Type B pancreatic cell (in vitro differentiated cells): Measurements from ENCODE around the gene CDC42EP1. TPM values are rescaled to one million over a fixed set of nuclear protein-coding genes. Genes with fewer than 3 reads are reported as not detected.

Experiments used
- DNase-seq: peaks from one replicate; pipeline ENCODE4 v3.0.0; 2021; ENCODE audit warnings: mixed read lengths; ENCODE audit not compliant: unreplicated experiment; ENCODE audit errors: extremely low spot score
- H3K27ac Mint-ChIP-seq: 2 replicates; pipeline ENCODE4 v1.8.0; 2021; ENCODE audit warnings: mild to moderate bottlenecking, mixed read lengths
- H3K27me3 Mint-ChIP-seq: 2 replicates; pipeline ENCODE4 v1.8.0; 2021; ENCODE audit warnings: mixed read lengths
- H3K36me3 Mint-ChIP-seq: 2 replicates; pipeline ENCODE4 v1.8.0; 2021; ENCODE audit warnings: mixed read lengths
- H3K4me1 Mint-ChIP-seq: one replicate; pipeline ENCODE4 v1.8.0; 2021; ENCODE audit warnings: mixed read lengths; ENCODE audit not compliant: unreplicated experiment
- H3K4me3 Mint-ChIP-seq: 2 replicates; pipeline ENCODE4 v1.8.0; 2021; ENCODE audit warnings: mild to moderate bottlenecking, mixed read lengths
- H3K9me3 Mint-ChIP-seq: 2 replicates; pipeline ENCODE4 v1.8.0; 2021; ENCODE audit warnings: mixed read lengths
- CTCF ChIP-seq: fragments of 200-600 bp; sonication (generic); conservative IDR thresholded peaks from 2 replicates; pipeline ENCODE4 v1.5.0; 2021; ENCODE audit warnings: antibody characterized with exemption, mild to moderate bottlenecking
- total RNA-seq: library from RNA; stranded (reverse); gene quantifications from 2 replicates; pipeline ENCODE4 v1.2.1, GENCODE V29; 2021; ENCODE audit warnings: low replicate concordance

Gene CDC42EP1
- total RNA-seq, 1 donor from 2014 or later = 30.4 TPM

- no peaks in the 10 kb centered on the region for H3K36me3 Mint-ChIP-seq
- H3K4me3 Mint-ChIP-seq = no peak overlapping the region
- peaks cover 38% of the 10 kb centered on the region for H3K4me1 Mint-ChIP-seq
- peaks cover 4% of the 10 kb centered on the region for H3K27me3 Mint-ChIP-seq
- no peak overlapping the region for H3K27ac Mint-ChIP-seq
- no peak for DNase-seq
- no peaks in the 10 kb centered on the region for H3K9me3 Mint-ChIP-seq
- TF ChIP-seq CTCF = no peak
These were observed 6.1 kb downstream of the CDC42EP1 start for GRCh38 chr22:37566329-37566837.

GRCh38 chr22:37566903-37567798, 6.9 kb downstream of the CDC42EP1 start:
- Mint-ChIP-seq H3K27ac (peak overlapping the region; percentile 48), H3K4me3 (no peak overlapping the region), H3K27me3 (no peaks in the 10 kb centered on the region), H3K4me1 (peaks cover 34% of the 10 kb centered on the region), H3K36me3 (no peaks in the 10 kb centered on the region), H3K9me3 (no peaks in the 10 kb centered on the region)
- DNase-seq = peak; percentile 86
- TF ChIP-seq CTCF = peak; percentile 97

- Mint-ChIP-seq H3K4me1 (peaks cover 32% of the 10 kb centered on the region), H3K4me3 (no peak overlapping the region), H3K27ac (no peak overlapping the region), H3K36me3 (no peaks in the 10 kb centered on the region), H3K27me3 (no peaks in the 10 kb centered on the region), H3K9me3 (no peaks in the 10 kb centered on the region)
- no peak for TF ChIP-seq CTCF
- DNase-seq = no peak
These were observed 7.7 kb downstream of the CDC42EP1 start for GRCh38 chr22:37568012-37568411.

- Mint-ChIP-seq H3K27ac (no peak overlapping the region), H3K4me1 (peaks cover 27% of the 10 kb centered on the region), H3K27me3 (no peaks in the 10 kb centered on the region), H3K4me3 (no peak overlapping the region), H3K9me3 (no peaks in the 10 kb centered on the region), H3K36me3 (no peaks in the 10 kb centered on the region)
- TF ChIP-seq CTCF = no peak
- DNase-seq = no peak
These were observed 8.2 kb downstream of the CDC42EP1 start for GRCh38 chr22:37568448-37569008.

GRCh38 chr22:37569009-37569920, 9.0 kb downstream of the CDC42EP1 start:
- Mint-ChIP-seq H3K36me3 (no peaks in the 10 kb centered on the region), H3K27me3 (no peaks in the 10 kb centered on the region), H3K4me3 (peak overlapping the region; percentile 55), H3K4me1 (peaks cover 22% of the 10 kb centered on the region), H3K27ac (peak overlapping the region; percentile 89), H3K9me3 (no peaks in the 10 kb centered on the region)
- DNase-seq = no peak
- no peak for TF ChIP-seq CTCF
